GM18907 (cell line): Measurements from ENCODE around the gene CRIM1.
"Not testable (repeated sequence)": the region's sequence is repeated elsewhere in the genome, so short reads cannot be mapped to it uniquely, and the experiment has no call there.

Experiments used
- ATAC-seq: cut with Tn5 transposase; IDR thresholded peaks from one replicate; pipeline ENCODE4 v1.9.1; 2021; ENCODE audit warnings: mild to moderate bottlenecking, moderate library complexity; ENCODE audit not compliant: unreplicated experiment

The CRIM1 gene

GRCh38 chr2:36351736-36352349 lies 3.7 kb upstream of the CRIM1 start:
- ATAC-seq = no peak

- ATAC-seq = no peak
These were observed 2.9 kb upstream of the CRIM1 start for GRCh38 chr2:36352701-36353100.

GRCh38 chr2:36354811-36355150 lies 797 bp upstream of the CRIM1 start:
- no peak for ATAC-seq

- no peak for ATAC-seq
These were observed 316 bp downstream of the CRIM1 start for GRCh38 chr2:36355890-36356297.

- ATAC-seq = peak; percentile 26
These were observed 866 bp downstream of the CRIM1 start for GRCh38 chr2:36356298-36356989.

- peak; percentile 40 for ATAC-seq
These were observed 1.6 kb downstream of the CRIM1 start for GRCh38 chr2:36356990-36357846.

- ATAC-seq = peak; percentile 29
These were observed 2.5 kb downstream of the CRIM1 start for GRCh38 chr2:36357847-36358659.

GRCh38 chr2:36359067-36359466 lies 3.5 kb downstream of the CRIM1 start:
- ATAC-seq = no peak

- ATAC-seq = no peak
These were observed 4.5 kb downstream of the CRIM1 start for GRCh38 chr2:36360063-36360462.

GRCh38 chr2:36360834-36361233 lies 5.3 kb downstream of the CRIM1 start:
- no peak for ATAC-seq

- ATAC-seq = no peak
These were observed 5.8 kb downstream of the CRIM1 start for GRCh38 chr2:36361396-36361795.

GRCh38 chr2:36362291-36362690 lies 6.7 kb downstream of the CRIM1 start:
- no peak for ATAC-seq

- not testable (repeated sequence) for ATAC-seq
These were observed 7.5 kb downstream of the CRIM1 start for GRCh38 chr2:36363085-36363484.

GRCh38 chr2:36366491-36367120 lies 11.0 kb downstream of the CRIM1 start:
- ATAC-seq = no peak

GRCh38 chr2:36367486-36367885 lies 11.9 kb downstream of the CRIM1 start:
- ATAC-seq = no peak

GRCh38 chr2:36367895-36368353 lies 12.3 kb downstream of the CRIM1 start:
- no peak for ATAC-seq

- no peak for ATAC-seq
These were observed 12.9 kb downstream of the CRIM1 start for GRCh38 chr2:36368438-36368837.

GRCh38 chr2:36369163-36369562 lies 13.6 kb downstream of the CRIM1 start:
- ATAC-seq = no peak

GRCh38 chr2:36369716-36370115 lies 14.1 kb downstream of the CRIM1 start:
- no peak for ATAC-seq

GRCh38 chr2:36370281-36370680 lies 14.7 kb downstream of the CRIM1 start:
- ATAC-seq = no peak
